Activated gamma-delta T cell treated with Interleukin-2 at 50 U/mL for 16 hours (primary cell): ENCODE data around the gene ANKRD13D.

Source experiments
- DNase-seq: peaks from one replicate; pipeline ENCODE4 v3.0.0-alpha.2; 2020

The ANKRD13D gene

GRCh38 chr11:67287355-67288197 lies 1.5 kb upstream of the ANKRD13D start:
- DNase-seq, result no peak

DNA sequence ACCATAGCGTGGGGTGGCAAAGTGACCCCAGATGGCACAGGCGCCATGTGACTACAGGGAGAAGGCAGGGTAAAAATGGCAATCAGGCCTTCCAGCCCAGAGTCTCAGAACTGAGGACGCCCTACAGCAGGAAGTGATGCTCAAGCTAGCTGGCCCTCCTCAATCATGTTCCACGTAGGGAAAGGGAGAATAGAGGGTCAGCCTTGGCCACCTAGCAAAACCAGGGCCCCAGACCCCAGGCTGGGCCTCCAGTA lies 978 bp upstream of the ANKRD13D start:
- no peak for DNase-seq

DNA sequence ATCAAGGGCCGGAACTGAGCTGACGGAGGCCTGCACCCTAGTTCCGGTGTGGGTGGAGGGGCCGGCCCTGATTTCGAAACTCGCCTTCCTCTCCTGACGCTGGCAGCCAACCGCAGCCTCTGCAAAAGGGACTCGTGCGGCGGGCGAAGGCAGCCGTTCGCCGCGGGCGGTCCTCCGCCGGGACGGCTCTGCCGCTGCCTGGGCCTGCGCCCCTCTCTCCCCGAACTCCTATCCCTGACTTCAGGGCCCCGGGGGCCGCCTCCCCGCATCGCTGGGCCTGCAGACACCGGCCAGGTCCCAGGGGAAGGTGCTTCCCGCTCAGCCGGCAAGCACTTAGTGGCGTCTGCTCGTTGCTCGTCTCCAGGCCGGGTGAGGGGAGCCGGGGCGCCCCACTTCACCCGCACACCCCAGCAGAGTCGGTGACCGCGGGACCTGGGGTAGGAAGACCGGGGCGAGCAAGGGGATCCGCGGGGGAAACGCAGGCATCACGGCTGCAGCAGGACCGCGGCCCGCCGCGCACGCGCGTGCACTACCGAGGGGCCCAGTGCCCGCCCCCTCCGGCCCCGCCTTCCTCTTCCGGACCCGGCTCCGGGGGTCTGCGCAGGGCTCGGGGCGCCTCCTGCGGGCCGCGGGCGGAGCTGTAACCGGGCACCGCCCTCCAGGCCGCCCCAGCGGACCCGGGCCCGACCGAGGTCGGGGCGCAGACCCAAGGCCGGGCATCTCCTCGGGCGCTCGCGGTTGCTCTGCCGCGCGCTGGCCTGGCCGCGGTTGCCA lies 464 bp upstream of the ANKRD13D start:
- peak; percentile 92 for DNase-seq

DNA sequence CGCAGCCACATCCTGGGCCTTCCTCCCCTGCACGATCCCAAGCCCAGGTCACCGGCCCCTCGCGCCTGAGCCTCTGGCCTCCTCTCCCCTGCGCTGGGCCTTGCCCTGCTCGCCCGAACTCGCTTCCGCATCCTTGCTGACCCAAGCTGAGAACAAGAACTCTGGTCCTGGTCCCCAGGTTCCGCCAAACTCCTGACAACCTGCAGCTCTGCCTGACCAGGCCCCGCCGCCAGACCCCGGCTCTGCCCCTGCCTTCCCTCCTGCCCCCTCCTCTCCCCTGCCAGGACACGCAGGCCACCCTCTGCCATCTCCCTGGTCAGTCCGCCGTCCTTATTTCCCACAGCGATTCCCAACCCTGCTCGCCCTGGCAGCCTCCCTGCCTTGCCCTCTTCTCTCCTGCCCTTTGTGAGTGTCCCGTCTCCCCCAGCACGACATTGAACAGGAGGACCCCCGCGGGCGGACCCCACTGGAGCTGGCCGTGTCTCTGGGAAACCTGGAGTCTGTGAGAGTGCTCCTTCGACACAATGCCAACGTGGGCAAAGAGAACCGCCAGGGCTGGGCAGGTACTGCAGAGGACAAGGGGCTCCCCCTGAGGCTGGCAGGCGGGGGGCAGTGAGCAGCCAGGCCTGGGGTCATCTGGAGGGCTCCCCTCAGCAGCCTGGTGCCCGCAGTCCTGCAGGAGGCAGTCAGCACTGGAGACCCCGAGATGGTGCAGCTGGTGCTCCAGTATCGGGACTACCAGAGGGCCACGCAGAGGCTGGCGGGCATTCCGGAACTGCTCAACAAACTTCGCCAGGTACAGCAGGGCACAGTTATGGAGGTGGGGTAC lies 762 bp downstream of the ANKRD13D start:
- DNase-seq, result no peak

- DNase-seq, result no peak
Measured at GRCh38 chr11:67290801-67291200, 1.7 kb downstream of the ANKRD13D start.

DNA sequence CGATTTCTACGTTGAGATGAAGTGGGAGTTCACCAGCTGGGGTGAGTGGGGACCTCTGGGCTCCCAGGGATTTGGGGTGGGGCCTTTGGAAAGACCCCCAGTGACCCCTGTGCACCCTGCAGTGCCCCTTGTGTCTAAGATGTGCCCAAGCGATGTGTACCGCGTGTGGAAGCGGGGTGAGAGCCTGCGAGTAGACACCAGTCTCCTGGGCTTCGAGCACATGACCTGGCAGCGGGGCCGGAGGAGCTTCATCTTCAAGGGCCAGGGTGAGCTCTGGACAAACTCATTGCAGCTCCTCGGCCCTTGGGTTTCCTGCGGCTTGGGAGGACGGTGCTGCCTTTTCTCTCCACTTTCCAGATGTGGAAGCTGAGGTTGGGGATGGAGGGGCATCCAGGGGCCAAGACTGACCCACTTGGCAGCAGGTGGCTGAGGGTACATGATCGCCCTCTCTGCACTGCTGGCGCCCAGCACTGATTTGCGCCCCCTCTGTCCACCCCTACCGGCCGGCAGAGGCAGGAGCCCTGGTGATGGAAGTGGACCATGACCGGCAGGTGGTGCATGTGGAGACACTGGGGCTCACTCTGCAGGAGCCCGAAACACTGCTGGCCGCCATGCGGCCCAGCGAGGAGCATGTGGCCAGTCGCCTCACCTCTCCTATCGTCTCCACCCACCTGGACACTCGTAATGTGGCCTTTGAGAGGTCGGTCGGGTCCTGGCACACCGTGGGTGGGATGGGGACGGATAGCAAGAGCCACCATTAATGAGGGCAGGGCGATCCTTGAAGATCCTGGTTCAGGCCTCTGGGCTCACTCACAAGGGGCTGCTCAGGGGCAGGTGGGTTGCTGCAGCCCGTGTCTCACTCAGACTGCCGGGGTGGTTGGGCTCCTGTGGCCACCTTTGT lies 2.6 kb downstream of the ANKRD13D start:
- DNase-seq, result no peak

- DNase-seq, result no peak
Measured at GRCh38 chr11:67292671-67293070, 3.6 kb downstream of the ANKRD13D start.

DNA sequence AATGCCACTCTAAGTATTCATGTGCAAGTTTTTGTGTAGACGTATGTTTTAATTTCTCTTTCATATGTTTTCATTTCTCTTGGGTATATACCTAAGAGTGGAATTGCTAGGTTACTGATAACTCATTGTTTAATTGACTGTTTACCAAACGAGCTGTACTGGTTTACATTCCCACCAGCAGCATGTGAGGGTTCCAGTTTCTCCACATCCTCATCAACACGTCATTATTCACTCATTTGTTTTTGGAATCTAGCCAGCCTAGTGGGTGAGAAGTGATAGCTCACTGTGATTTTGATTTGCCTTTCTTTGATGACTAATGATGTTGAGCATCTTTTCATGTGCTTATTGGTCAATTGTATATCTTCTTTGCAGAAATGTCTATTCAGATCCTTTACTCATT lies 4.0 kb downstream of the ANKRD13D start:
- no peak for DNase-seq

- DNase-seq, result no peak
Measured at GRCh38 chr11:67295846-67296245, 6.7 kb downstream of the ANKRD13D start.

- DNase-seq, result no peak
Measured at GRCh38 chr11:67298786-67299185, 9.7 kb downstream of the ANKRD13D start.

GRCh38 chr11:67299471-67300191 lies 10.5 kb downstream of the ANKRD13D start:
- DNase-seq, result no peak

DNA sequence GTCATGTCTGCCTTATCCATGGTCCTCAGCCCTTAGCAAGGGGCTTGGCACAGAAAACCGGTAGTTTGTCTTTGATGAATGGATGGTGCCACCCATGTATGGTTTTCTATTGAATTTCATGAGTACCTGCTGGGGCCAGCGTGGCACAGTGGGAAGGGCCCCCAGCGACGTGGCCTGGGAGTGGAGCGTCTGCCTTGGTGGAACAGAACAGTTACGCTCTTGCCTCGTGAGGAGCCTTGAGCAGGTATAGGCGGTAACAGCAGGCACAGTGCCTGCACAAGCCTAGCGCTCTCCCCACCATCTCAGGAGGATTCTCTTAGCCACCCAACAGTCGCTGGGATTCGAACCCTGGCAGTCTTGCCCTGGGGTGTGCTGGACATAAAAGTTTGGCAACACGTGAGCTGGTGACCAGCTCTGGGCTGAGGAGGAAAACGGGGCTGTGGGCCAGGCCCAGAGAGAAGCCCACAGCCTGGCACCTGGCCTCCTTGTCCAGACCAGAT lies 11.2 kb downstream of the ANKRD13D start:
- DNase-seq, result no peak

DNA sequence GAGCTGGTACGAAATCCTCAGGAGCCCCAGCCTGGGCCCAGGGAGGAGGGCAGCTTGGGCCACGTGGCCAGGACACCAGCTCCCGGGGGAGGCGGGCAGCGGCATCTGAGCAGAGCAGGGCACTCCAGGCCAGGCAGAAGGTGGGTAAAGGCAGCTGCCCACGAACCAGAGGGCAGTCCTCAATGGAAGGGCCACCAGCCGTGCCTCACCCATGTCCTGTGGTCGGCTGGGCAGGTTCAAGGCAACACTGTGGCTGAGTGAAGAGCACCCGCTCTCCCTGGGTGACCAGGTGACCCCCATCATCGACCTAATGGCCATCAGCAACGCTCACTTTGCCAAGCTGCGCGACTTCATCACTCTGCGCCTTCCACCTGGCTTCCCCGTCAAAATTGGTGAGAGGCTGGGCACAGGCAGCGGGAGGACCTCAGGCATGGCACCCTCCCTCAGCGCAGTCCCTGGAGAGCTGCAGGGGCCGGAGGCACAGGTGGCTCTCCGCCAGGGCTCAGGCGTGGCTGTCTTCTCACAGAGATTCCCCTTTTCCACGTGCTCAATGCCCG lies 11.7 kb downstream of the ANKRD13D start:
- DNase-seq, result no peak

DNA sequence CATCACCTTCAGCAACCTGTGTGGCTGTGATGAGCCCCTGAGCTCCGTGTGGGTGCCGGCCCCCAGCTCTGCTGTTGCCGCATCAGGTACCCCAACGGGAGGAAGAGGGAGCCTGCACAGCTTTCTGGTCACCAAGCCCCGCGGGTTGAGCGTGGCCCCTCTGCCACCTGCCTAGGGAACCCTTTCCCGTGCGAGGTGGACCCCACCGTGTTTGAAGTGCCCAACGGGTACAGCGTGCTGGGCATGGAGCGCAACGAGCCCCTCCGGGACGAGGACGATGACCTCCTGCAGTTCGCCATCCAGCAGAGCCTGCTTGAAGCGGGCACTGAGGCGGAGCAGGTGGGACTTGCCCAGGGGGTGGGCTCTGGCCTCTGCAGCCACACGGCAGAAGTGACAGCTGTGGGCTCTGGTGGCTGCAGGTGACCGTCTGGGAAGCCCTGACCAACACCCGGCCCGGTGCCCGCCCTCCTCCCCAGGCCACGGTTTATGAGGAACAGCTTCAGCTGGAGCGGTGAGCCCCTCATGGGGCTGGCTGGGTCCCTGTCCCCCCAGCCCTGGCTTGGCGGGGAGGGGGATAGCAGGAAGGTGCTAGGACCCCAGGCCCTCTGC lies 12.3 kb downstream of the ANKRD13D start:
- DNase-seq, result no peak

- DNase-seq, result no peak
Measured at GRCh38 chr11:67301951-67302516, 12.9 kb downstream of the ANKRD13D start.

DNA sequence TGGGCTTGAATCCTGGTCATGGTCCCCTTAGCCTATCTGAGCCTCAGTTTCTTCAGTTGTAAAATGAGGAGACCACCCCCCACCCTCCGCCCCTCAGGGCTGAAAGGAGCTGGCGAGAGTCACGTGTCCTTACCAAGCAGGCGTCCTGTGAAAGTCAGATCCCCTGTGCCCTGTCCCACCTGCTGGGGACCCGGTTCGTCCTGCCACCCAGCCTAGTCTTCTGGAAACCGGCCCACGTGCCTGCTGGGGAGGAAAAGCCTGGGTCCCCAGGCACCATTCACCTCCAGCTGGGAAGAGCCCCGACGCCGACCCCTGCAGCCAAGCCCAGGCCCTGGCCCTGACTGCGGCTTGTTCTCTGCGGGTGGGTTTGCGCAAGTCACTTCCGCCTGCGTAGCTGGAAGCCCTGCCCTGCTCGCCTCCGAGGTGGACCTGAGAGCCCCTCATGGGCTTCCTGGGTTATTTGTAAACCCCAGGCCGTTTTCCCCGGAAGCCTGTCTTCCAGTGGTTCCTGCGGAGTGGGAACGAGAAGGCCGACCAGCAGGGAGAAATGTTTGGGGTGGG lies 13.5 kb downstream of the ANKRD13D start:
- DNase-seq, result no peak

GRCh38 chr11:67303132-67303834 lies 14.2 kb downstream of the ANKRD13D start, which contains the start of gene SSH3:
Gene SSH3 (plus strand): TSS chr11:67303530. CDS start chr11:67303626, 96 bp downstream.
- DNase-seq, result peak; percentile 41

DNA sequence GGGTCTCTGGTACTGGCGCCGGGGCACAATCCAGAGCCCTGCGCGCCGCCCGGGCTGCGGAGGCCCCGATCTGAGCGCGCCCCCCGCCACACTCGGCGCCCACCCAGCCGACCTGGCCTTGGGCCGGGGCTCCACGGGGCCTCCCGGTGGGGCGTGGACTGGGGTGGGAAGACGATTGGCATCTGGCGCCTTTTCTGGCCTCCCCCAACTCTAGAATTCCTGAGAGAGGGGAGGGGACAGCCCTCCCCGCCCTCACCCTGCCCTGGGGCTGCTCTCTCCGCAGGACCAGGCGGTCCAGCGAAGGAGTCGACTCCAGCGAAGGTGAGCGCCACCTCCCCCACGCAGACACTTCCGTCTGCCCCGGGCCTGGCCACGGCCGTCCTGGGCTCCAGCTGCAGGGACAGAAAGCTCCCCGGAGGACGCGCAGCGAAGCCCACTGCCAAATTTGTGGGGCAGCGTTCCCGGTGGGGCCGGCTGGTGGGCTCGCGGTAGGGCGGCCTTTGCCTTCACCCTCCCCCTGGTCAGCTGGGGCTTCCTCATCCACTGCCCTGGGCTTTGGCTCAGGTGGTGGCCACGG lies 14.8 kb downstream of the ANKRD13D start:
- no peak for DNase-seq
